ENCODE results near the gene KLHDC8B.

GRCh38 chr3:49131576-49131975 lies 39.8 kb upstream of the KLHDC8B start:
- TF ChIP-seq EZH2 (IDR thresholded peaks at IDR 0.05) (no peak), POLR2AphosphoS5 (IDR thresholded peaks at IDR 0.05; ENCODE audit: borderline replicate concordance, low read depth, low read length) (no peak), FOXP2 (optimal IDR thresholded peaks at IDR 0.05; ENCODE audit: control extremely low read depth, extremely low read length, insufficient read depth) (no peak)

Measured in SK-N-MC (cell line).